ENCODE measurements around the gene AKR7A3. TPM values are rescaled to one million over a fixed set of nuclear protein-coding genes. Genes with fewer than 3 reads are reported as not detected.

Gene AKR7A3
- total RNA-seq, 1 experiment from 2014 or later = 0.40 TPM

DNA sequence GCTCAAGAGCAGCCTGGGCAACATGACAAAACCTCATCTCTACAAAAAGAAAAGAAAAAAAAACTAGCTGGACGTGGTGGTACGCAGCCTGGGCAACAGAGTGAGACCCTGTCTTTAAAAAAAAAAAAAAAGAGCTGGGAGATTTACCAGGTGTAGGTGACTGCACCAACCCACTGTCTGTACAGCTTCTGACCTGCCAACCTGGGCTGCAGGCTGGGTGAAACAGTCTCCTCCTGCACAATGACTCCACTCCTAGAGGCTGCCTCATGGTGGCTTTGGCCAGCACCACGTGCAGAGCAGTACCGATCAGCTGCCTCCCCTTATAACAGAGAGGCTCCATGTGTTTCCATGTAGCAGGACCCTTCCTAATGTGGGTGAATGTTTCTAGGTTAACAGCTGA is 33.3 kb downstream of the AKR7A3 start:
- H3F3A ChIP-seq (ENCODE audit: low read length, unreplicated experiment) = no peaks in the 10 kb centered on the region
- H3K9me2 ChIP-seq (replicated peaks; ENCODE audit: low read length) = no peaks in the 10 kb centered on the region
- no peak overlapping the region for H3K27ac ChIP-seq (ENCODE audit: low read length)
- DNase-seq (no peak), ATAC-seq (no peak)
- no peaks in the 10 kb centered on the region for H3K27me3 ChIP-seq (ENCODE audit: low read length)
- no peak overlapping the region for H3K9ac ChIP-seq (ENCODE audit: low read length)
- no peak overlapping the region for H2AFZ ChIP-seq (ENCODE audit: low read length)
- BruUV-seq (replicated peaks) = no TSS peak
- ChIA-PET POLR2A (ENCODE audit: unreplicated experiment) (no interaction called here), CTCF (no interaction called here)
- peaks cover 57% of the 10 kb centered on the region for H3K79me2 ChIP-seq (ENCODE audit: low read length)
- H3K4me1 ChIP-seq (ENCODE audit: insufficient read depth, low read length) = peaks cover 18% of the 10 kb centered on the region
- no peaks in the 10 kb centered on the region for H3K9me3 ChIP-seq (ENCODE audit: low read length)
- TF ChIP-seq EZH2phosphoT487 (IDR thresholded peaks at IDR 0.05; ENCODE audit: borderline replicate concordance, low read length) = no peak
- TF ChIP-seq, protein P1, sequence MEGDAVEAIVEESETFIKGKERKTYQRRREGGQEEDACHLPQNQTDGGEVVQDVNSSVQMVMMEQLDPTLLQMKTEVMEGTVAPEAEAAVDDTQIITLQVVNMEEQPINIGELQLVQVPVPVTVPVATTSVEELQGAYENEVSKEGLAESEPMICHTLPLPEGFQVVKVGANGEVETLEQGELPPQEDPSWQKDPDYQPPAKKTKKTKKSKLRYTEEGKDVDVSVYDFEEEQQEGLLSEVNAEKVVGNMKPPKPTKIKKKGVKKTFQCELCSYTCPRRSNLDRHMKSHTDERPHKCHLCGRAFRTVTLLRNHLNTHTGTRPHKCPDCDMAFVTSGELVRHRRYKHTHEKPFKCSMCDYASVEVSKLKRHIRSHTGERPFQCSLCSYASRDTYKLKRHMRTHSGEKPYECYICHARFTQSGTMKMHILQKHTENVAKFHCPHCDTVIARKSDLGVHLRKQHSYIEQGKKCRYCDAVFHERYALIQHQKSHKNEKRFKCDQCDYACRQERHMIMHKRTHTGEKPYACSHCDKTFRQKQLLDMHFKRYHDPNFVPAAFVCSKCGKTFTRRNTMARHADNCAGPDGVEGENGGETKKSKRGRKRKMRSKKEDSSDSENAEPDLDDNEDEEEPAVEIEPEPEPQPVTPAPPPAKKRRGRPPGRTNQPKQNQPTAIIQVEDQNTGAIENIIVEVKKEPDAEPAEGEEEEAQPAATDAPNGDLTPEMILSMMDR (conservative IDR thresholded peaks at IDR 0.05; ENCODE audit: low read depth, low read length) = no peak
- no peak for TF ChIP-seq EZH2 (IDR thresholded peaks at IDR 0.05; ENCODE audit: low read length, unreplicated experiment)
- H3K4me2 ChIP-seq (ENCODE audit: low read length) = no peak overlapping the region
- H3K36me3 ChIP-seq (ENCODE audit: low read depth, low read length) = peaks cover 58% of the 10 kb centered on the region
- peaks cover 25% of the 10 kb centered on the region for H4K20me1 ChIP-seq (ENCODE audit: low read length)
- no peak overlapping the region for H3K4me3 ChIP-seq (ENCODE audit: low read length)
- intact Hi-C loops (cut with micrococcal nuclease) = no loop called here

DNA sequence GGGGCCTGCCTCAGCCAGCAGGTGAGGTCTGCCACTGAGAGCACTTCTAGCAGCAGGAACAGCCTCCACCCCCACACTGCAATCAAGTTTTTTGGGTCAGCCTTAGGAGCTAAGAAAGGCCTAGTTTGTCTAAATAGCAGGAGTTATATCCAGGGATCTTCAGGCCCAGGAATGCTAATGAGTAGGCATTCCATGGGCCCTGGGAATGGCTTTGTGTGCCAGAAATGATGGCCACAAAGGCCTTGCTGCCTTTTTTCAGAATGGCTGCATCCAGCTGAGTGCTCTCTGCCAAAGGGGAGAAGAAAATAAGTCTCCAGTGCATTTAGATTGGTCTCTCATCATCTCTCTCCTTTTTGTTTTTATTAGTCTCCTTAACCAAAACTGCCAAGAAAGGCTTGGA is 34.2 kb downstream of the AKR7A3 start:
- BruUV-seq (replicated peaks) = no TSS peak
- peaks cover 55% of the 10 kb centered on the region for H3K36me3 ChIP-seq (ENCODE audit: low read depth, low read length)
- CTCF ChIA-PET = no interaction called here
- H3K4me2 ChIP-seq (ENCODE audit: low read length) = no peak overlapping the region
- no peaks in the 10 kb centered on the region for H3K27me3 ChIP-seq (ENCODE audit: low read length)
- intact Hi-C loops (cut with micrococcal nuclease) = no loop called here
- peaks cover 22% of the 10 kb centered on the region for H3K4me1 ChIP-seq (ENCODE audit: insufficient read depth, low read length)
- peaks cover 26% of the 10 kb centered on the region for H4K20me1 ChIP-seq (ENCODE audit: low read length)
- no peak overlapping the region for H3K27ac ChIP-seq (ENCODE audit: low read length)
- H3K9me2 ChIP-seq (replicated peaks; ENCODE audit: low read length) = no peaks in the 10 kb centered on the region
- H3F3A ChIP-seq (ENCODE audit: low read length, unreplicated experiment) = no peaks in the 10 kb centered on the region
- H3K9ac ChIP-seq (ENCODE audit: low read length) = no peak overlapping the region
- peaks cover 65% of the 10 kb centered on the region for H3K79me2 ChIP-seq (ENCODE audit: low read length)
- POLR2A ChIA-PET (ENCODE audit: unreplicated experiment) = no interaction called here
- TF ChIP-seq, protein P1 (conservative IDR thresholded peaks at IDR 0.05; ENCODE audit: low read depth, low read length) = no peak
- TF ChIP-seq EZH2phosphoT487 (IDR thresholded peaks at IDR 0.05; ENCODE audit: borderline replicate concordance, low read length) (no peak), EZH2 (IDR thresholded peaks at IDR 0.05; ENCODE audit: low read length, unreplicated experiment) (no peak)
- DNase-seq (no peak), ATAC-seq (no peak)
- no peaks in the 10 kb centered on the region for H3K9me3 ChIP-seq (ENCODE audit: low read length)
- no peak overlapping the region for H2AFZ ChIP-seq (ENCODE audit: low read length)
- no peak overlapping the region for H3K4me3 ChIP-seq (ENCODE audit: low read length)

DNA sequence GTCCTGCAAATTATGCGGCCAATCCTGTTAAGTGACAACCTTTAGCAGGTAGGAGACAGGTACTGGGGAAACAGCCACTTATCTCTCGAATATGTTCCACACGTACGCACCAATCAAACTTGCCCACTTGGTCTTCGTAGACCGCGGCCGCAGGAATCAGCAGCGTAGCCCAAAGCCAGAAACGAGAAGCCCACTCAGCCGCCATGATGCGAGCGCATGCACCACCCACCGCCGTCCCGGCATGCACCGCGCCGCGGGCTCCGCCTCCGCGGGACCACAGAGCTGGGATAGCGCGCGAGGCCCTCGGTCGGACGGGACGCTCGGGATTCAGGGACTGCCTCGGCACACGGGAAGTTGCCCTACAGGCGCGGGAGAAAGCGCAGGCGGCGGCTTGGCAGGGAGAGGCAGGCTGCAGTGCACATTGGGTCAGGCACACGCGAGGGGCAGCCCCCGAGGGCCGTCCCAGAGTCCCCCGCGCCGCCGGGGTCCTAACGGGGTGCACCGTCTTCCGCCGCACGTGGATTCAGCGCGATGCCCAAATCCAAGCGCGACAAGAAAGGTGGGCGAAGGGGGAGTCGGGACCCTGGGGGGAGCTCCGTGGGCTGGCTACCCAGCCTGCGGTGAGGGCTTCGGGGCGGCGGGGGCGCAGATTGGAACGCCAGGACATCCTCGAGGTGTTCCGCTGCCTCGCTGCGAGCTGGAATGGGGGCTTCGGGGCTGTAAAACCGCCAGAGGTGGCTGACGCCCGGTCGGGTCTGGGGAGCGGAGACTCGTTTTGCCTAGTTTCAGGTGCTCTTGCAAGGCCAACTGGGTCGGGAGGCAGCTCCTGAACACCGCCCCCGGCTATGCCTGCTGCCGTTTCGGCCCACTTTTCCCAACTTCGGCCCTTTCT is 37.0 kb downstream of the AKR7A3 start, which contains the start of the genes EMC1 and MRTO4:
Gene EMC1 (minus strand): TSS at position 220 of the 892 bp plus-strand sequence. CDS start 15 bp downstream, at position 205.
Gene MRTO4 (plus strand): TSS at position 501 of the 892 bp plus-strand sequence. CDS start 31 bp downstream, at position 532.
- ATAC-seq (peak; percentile 91), DNase-seq (peak; percentile 80)
- H3K9me2 ChIP-seq (replicated peaks; ENCODE audit: low read length) = no peaks in the 10 kb centered on the region
- H3K9ac ChIP-seq (ENCODE audit: low read length) = peak within 1 kb of the TSS; percentile 97
- ChIA-PET CTCF (no interaction called here), POLR2A (ENCODE audit: unreplicated experiment) (interaction anchor here (0.7 kb wide), 2 partner anchors 13 to 368 kb away, joined by 3 to 4 read pairs; no protein-coding TSS in a partner anchor)
- no peaks in the 10 kb centered on the region for H3F3A ChIP-seq (ENCODE audit: low read length, unreplicated experiment)
- intact Hi-C loops (cut with micrococcal nuclease) = no loop called here
- peak within 1 kb of the TSS; percentile 85 for H3K27ac ChIP-seq (ENCODE audit: low read length)
- H3K4me2 ChIP-seq (ENCODE audit: low read length) = peak within 1 kb of the TSS; percentile 84
- H3K4me3 ChIP-seq (ENCODE audit: low read length) = peak within 1 kb of the TSS; percentile 96
- H3K9me3 ChIP-seq (ENCODE audit: low read length) = no peaks in the 10 kb centered on the region
- BruUV-seq (replicated peaks) = TSS peak; percentile 73
- no peaks in the 10 kb centered on the region for H3K27me3 ChIP-seq (ENCODE audit: low read length)
- peaks cover 29% of the 10 kb centered on the region for H4K20me1 ChIP-seq (ENCODE audit: low read length)
- TF ChIP-seq EZH2phosphoT487 (IDR thresholded peaks at IDR 0.05; ENCODE audit: borderline replicate concordance, low read length) = no peak
- no peak for TF ChIP-seq EZH2 (IDR thresholded peaks at IDR 0.05; ENCODE audit: low read length, unreplicated experiment)
- TF ChIP-seq, protein P1 (conservative IDR thresholded peaks at IDR 0.05; ENCODE audit: low read depth, low read length) = no peak
- peaks cover 27% of the 10 kb centered on the region for H3K36me3 ChIP-seq (ENCODE audit: low read depth, low read length)
- H2AFZ ChIP-seq (ENCODE audit: low read length) = peak within 1 kb of the TSS; percentile 73
- peaks cover 22% of the 10 kb centered on the region for H3K4me1 ChIP-seq (ENCODE audit: insufficient read depth, low read length)
- H3K79me2 ChIP-seq (ENCODE audit: low read length) = peaks cover 93% of the 10 kb centered on the region

Measured in PC-3 (cell line).